Measurements from ENCODE around the gene SELENOI.
"Not testable (repeated sequence)": the region's sequence is repeated elsewhere in the genome, so short reads cannot be mapped to it uniquely, and the experiment has no call there.

Gene SELENOI, protein sequence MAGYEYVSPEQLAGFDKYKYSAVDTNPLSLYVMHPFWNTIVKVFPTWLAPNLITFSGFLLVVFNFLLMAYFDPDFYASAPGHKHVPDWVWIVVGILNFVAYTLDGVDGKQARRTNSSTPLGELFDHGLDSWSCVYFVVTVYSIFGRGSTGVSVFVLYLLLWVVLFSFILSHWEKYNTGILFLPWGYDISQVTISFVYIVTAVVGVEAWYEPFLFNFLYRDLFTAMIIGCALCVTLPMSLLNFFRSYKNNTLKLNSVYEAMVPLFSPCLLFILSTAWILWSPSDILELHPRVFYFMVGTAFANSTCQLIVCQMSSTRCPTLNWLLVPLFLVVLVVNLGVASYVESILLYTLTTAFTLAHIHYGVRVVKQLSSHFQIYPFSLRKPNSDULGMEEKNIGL

DNA sequence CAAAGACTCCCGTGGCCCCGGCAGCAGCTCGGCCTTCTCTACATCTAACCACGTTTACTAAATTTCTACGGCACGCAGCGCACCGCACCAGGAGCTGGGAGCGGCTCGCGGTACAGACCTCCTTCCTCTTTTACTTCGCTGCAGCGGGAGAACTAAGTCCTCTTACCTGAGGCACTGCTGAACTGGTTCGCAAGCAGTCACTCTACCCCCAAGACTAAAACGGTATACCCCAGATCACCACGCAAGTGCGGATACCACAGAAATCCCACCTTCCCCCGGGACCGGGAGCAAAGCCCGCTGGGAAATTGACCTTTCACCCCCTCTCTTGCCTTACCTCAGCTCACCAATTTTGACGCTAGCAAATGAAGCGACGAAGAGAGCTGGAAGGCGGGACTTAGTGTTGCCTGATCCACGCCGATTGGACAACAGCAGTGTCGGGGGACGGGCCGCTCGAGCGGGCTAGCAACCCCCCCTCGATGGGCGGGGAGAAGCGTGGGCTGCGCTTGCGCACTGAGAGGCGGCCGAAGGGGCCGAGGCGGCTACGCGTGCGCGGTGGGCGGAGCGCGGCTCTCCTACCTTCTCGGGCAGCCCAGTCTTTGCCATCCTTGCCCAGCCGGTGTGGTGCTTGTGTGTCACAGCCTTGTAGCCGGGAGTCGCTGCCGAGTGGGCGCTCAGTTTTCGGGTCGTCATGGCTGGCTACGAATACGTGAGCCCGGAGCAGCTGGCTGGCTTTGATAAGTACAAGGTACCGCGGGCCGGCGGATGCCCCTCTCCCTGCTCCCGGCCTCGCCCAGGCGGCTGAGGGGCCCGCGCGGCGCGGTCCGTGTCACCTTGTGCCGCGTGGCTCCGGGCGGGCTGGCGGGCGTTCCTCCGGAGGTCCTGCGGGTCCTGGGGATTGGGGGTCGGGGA lies at the start of gene SELENOI:
Gene SELENOI (plus strand): TSS at position 599 of the 909 bp plus-strand sequence. CDS start 90 bp downstream, at position 689.
- DNase-seq (ENCODE audit: low read depth): peak; percentile 98

DNA sequence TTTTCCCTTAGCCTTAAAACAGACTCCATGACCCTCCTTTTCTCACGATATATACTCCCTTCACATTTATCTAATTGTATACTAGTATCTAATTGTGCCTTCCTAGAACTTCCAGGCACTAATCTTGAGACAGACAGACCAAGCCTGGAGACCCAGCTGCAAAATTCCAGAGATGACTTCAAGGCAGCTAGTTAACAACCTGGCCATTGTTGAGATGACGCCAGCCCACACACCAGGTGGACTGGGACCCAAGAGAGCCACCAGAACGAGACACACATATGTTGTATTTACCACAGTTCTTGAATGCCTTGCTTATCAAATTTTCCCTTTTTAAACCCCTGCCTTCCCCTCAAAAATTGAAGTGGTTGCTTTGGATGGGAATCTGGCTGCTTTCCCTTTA lies 48.9 kb upstream of the SELENOI start:
- DNase-seq (ENCODE audit: low read depth): no peak

DNA sequence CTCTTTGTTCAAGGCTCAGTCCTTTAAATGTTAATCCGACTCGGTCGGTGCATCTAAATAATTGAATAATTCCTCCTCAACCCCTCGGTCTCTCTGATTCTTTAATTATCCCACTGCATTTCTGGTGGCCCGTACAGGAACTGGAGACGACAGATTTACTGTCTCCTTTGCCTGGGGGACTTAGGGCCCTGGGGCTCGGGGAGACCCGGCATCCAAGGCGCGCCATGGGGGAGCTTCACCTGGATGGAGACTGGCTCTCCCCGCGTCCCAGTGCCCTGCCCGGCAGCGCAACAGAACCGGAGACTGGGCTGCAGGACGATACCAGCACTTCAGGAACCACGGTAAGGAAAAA lies 47.7 kb upstream of the SELENOI start:
- DNase-seq (ENCODE audit: low read depth): no peak

DNA sequence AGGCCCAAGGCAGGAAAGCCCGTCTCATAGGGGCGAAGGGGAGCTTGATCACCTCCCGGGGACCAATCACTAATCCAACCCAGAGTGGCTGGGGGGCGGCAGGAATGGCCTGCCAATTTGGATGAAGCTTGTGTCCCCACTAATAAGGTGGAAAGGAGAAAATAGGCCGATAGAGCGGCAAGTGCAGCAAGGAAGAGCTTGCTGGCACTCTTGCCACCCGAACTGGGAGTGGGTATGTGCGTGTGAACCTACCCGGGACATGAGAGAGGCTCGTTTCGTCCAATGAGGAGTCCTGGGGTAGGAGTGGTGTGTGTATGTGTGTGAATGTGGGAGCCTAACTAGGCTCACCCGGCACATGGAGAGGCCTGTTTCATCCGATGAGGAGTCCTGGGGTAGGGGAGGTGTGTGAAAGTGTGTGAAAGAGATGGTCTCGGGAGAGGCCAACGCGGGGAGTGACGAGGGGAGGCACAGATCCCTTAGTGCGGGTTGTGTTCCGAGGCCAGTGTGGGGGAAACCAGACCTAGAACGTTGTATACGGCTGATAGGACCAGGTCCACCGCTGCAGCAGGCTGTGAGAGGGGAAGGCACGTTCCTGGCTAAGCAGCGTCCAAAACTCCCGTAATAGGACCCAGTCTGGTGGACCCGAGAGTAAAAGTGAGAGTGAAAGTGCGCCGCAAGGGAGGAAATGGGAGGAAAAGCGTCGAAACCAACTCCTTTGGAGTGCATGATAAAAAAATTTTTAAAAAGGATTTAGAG lies 47.1 kb upstream of the SELENOI start:
- peak; percentile 15 for DNase-seq (ENCODE audit: low read depth)

DNA sequence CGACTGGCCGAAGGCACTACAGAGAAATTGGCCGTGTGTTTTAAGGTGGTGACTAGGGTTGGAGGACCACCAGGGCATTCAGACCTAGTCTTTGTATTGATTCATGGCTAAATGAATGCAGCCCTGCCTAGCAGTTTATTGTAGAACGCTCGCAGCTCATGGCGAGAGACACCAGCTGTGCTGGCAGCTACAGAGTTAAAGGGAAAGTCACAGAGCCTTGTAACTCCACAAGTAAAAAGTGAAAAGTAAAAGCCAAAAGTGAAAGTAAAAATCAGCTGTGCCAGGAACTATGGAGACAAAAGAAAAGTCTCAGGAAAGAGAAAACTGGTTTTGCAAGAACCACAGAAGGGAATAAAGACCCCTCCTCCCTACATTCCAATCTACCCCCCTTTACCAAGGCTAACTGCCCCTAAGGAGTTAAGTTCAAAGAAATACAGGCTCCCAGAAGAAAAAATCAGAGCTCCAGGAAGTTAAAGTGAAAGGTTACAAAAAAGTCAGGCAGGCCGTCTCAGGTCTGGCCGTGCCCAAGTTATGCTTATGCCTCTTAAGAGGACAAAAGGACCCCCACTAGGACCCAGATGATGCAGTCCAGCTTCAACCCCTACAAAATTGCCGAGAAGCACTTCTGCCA lies 46.4 kb upstream of the SELENOI start:
- no peak for DNase-seq (ENCODE audit: low read depth)

DNA sequence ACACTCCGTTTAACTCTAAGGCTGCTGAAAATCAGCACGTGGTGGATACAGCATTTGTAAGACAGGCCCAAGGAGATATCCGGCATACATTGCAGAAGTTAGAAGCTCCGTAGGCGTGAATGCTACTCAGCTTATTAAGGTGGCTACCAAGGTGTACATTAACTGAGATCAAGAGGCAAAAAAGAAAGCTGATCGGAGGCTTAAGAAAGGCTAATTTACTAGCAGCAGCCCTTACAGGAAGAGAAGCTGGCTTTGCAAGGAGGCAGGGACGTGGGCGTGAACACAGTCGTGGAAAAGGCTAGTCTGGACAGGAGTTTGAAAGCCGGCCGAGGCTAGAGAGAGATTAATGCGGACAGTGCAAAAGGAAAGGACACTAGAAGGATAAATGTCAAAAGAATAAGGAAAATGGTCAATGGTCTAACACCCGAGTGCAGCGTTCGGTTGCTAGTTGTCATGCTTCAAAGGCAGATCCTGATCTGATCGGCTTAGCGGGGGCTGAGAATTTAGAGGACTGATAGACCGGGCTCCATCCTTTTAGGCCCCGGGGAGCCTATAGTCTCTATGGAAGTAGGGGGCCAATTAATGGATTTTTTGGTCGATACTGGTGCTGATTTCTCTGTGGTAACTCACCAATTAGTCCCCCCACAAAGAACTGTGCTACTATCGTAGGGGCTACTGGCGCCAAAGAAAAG lies 45.6 kb upstream of the SELENOI start:
- DNase-seq (ENCODE audit: low read depth): no peak

DNA sequence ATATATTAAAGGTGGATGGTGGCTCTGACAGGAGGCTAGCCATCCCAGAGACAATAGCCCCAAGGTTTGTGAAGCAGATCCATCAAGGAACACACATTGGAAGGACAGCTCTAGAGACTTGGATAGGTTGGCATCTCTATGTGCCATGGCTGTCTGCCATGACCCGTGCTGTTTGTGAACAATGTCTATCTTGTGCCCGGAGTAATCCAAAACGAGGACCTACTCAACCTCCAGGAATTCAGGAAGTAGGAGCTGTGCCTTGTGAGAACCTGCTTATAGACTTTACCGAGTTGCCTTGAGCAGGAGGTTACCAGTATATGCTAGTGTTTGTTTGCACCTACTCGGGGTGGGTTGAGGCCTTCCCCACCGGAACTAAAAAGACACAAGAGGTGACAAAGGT lies 43.1 kb upstream of the SELENOI start:
- DNase-seq (ENCODE audit: low read depth): no peak

DNA sequence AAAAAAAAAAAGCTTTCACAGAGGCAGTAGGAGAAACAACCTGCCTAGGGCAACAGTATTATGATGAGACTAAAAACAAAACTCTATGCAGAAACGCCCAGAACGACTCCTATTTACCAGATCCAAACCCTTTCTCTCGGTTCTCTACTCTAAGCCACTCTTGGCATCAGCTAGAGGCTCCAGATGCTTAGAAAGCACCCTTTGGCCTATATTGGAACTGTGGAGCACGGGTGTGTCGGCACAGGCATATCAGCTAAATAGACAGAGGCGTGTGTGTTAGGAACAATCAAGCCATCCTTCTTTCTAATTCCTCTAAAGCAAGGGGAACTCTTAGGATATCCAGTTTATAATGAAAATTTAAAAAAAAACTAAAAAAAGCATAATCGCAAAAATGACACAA lies 40.8 kb upstream of the SELENOI start:
- not testable (repeated sequence) for DNase-seq (ENCODE audit: low read depth)

DNA sequence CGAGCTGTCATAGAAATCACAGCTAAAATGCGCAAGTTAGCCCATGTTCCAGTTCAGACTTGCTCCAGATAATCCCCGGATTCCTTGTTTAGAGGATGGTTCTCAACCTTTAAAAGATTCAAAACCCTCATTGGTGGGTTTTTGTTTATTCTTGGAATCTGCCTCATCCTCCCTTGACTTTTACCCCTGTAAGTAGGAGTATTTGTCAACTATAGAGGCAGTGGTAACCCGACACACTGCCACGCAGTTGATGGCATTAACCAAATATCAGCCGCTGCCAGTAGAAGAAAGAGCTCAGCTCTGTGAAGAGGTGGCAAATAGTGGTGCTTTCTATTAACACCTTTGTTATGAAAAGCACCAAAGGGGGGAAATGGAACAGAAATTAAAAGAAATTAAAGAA lies 40.4 kb upstream of the SELENOI start:
- no peak for DNase-seq (ENCODE audit: low read depth)

DNA sequence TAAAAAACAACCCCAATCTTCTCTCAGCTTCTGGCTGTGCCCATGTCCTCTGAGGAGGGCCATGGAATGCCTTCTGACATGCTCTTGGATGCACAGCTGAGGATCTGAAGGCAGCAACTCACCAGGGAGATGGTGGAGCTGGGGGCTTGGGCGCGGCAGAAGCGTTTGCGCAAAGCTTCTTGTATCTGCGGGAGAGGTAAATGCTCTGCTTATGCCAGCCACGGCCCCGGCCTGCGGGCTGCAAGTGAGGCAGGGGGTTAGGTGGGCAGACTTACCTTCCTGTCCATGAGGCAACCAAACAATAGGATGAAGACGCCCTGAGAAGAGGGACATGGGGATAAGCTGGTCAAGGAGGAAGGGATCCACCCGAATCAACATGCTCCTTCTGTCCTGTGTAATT lies 36.0 kb upstream of the SELENOI start:
- DNase-seq (ENCODE audit: low read depth): no peak

DNA sequence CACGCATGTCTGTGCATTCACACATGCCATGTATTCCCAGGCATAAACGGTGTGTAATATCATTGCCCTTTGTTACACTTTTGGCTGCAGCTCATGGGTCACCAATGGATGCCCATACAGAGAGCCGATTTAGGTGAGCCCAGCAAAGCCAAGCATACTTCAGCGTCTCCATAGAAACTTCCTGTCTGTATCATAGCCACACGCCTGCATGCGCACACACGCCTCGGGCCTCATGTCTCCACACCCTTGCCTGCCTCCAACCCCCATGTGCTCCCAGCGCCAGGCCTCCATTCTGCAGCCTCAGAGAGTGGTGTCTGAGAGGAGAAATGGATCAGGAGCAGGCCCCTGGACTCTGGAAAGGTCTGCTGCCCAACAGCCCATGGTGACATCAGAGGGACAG lies 33.5 kb upstream of the SELENOI start:
- no peak for DNase-seq (ENCODE audit: low read depth)

DNA sequence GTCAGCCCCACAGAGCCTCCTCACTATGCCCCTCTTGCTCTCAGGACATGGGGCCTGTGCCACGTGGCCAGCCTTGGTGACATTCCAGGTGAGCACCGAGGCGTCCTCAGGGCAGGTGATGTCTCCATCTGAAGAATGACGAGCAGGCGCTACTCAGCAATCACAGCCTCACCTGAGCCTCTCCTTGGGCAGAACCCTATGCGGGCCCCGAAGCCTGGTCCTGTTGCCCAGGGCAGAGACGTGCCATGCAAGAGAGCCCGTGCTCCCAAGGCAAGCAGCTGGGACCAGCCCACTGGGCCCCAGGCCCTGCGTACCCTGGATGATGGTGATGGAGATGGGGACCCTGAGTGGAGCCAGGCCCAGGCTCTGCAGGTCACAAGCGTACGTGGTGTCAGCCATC lies 32.5 kb upstream of the SELENOI start:
- no peak for DNase-seq (ENCODE audit: low read depth)

DNA sequence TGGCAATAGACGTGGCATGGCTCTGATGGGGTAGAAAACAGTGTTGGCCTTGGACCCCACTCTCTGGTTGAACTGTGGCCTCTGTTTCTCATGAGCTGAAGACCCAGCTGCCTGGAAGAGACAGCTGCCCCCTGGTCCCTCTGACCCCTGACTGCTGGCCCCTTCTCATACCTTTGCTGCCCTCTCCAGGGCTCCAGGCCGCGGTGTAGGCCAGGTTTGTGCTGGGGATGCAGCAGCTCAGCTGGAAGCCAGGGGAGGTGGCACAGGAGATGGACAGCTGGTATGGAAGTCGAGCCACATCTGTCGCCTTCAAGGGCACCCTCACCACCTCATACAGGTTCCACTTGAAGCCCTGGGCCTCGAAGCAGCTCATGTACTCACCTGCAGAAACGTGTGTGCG lies 31.7 kb upstream of the SELENOI start:
- no peak for DNase-seq (ENCODE audit: low read depth)

DNA sequence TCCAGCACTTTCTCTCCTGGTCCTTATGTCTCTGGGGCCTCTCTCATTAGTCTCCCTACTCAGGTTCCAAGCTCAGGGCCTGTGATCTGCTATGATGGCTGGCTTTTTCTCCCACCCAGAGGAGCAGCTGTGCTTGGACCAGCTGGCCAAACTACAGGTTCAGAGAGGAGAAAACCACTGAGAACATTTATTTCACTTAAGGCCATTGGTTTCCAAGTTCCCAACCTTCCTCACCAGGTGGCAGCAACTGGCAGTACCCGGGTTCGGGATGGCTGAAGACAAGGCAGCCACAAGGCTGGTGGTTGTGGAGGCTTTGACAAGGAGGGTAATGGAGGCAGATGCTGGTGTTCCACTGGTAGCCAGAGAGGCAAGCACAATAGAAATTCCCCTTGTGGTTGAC lies 29.9 kb upstream of the SELENOI start:
- DNase-seq (ENCODE audit: low read depth): no peak

DNA sequence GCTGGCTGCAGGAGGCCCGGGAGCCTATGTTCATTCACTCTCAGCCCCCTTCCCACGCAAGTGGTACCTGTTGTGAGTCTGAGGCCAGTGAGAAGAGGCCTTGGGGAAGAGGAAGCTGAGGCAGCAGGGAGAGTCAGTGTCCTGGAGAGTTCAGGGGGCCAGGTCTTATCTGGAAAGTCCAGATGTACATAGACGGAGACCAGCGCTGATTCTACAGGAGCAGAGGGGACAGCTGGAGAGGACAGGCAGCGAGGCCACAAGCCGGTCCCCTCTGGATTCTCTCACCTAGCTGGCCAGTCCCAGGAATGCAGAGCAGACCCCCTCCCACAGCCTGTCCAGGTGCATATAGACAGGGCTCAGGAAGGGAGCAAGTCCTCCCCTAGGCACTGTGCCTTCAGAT lies 29.1 kb upstream of the SELENOI start:
- DNase-seq (ENCODE audit: low read depth): no peak

DNA sequence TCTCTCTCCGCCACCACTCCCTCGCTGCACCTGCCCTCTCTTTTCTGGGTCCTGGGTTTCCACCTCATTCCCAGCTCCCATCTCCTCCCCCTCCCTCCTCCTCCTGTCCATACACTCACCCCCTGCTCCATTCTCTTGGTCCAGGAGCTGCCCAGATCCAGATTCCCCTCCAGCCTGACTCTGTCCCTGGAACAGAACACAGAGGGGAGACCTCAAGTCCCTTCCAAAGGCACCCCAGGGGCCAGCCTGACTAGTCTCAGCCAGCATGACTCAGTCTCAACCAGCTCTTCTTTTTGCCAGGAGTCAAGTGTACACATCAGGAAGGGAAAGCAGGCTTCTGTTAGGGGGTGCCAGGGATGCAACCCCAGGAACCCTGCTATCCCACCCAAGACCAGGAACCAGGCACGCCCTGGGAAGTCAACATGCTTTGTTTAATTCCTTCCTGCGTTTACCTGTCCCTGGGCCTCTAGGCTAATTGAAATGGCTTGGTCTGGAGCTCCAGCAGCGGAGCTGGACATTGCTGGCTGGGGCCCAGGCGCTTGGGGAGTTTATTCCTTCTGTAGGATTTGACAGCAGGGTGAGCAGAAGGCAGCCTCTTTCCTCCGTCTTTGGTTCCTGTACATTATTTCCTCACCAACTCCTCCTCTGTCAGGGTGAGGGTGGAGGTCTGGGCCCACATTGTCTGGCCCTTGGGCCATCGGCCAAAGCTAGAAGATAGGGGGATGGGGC lies 28.4 kb upstream of the SELENOI start:
- no peak for DNase-seq (ENCODE audit: low read depth)

DNA sequence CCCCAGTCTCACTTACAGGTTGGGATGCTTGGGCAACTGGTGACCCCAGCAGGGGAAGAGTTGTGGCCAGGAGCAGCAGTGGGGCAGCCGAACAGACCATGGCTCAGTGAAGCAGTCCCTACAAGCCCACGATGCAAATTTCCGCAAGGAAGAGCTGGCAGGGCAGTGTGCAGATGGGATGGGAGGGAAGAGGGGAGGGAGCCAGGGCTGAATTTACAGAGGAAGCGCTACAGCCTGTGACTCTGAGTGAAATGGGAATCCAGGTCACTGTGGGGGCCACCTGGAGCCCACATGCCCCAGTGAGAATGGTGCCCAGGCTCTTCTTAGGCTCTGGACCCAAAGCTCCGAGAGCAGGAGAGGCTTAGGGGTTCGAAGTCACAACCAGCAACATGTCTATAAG lies 27.0 kb upstream of the SELENOI start:
- DNase-seq (ENCODE audit: low read depth): no peak

DNA sequence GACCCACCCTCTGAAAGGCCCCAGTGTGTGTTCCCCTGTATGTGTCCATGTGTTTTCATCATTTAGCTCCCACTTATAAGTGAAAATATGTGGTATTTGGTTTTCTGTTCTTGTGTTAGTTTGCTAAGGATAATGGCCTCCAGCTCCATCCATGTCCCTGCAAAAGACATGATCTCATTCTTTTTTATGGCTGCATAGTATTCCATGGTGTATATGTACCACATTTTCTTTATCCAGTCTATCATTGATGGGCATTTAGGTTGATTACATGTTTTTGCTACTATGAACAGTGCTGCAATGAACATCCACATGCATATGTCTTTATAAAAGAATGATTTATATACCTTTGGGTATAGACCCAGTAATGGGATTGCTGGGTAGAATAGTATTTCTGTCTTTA lies 21.5 kb upstream of the SELENOI start:
- DNase-seq (ENCODE audit: low read depth): not testable (repeated sequence)

DNA sequence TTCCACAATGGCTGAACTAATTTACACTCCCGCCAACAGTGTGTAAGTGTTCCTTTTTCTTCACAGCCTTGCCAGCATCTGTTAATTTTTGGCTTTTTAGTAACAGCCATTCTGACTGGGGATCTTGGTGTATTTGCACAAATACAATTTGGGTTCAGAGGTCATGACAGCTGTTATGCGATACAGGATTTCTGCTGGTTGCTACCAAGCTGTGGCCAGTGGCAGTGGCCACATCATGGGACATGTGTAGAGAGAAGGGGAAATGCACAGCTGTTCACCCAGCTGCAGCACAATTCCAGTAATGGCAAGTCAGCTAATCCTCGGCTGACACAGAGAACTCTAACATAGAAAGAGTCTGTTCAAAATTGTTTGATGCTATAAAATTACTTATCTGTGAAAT lies 21.0 kb upstream of the SELENOI start:
- DNase-seq (ENCODE audit: low read depth): no peak

DNA sequence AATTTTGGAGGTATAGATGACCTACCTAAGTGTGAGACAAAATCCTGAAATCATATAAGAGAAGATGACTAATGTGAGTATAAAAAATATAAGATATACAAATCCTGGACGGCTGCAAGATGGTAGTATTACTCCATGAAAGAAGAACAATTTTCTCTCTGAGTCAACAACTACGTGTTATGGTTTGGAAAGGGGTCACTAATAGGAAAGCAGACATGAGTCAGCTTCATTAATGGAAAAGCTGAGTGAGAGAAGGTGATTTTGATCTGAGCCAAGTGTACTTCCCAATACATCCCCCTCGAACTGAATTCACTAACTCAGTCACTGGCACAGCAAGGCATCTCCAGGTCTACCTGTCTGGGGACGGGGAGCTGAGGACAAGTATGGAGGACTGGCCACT lies 20.1 kb upstream of the SELENOI start:
- DNase-seq (ENCODE audit: low read depth): no peak

DNA sequence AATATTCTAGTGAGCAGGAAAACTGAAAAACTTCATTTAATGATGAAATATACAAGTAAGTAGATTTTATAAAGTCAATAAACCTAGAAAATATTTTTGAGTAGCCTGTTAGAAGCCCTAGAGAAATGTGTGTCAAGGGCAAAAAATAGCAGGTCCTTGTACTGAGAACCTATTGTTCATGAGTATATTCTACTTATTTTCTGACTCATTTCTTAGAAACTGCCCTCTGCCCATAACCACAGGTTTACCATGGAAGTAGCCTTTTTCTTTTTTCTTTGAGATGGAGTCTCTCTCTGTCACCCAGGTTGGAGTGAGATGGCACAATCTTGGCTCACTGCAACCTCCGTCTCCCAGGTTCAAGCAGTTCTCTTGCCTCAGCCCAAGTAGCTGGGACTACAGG lies 19.4 kb upstream of the SELENOI start:
- no peak for DNase-seq (ENCODE audit: low read depth)

All from activated T-cell treated with anti-CD3 and anti-CD28 coated beads for 1 hour (primary cell).